Stromal cell of bone marrow (primary cell): Measurements from ENCODE around the gene TAF8.

Source experiments
- DNase-seq: peaks from one replicate; pipeline ENCODE4 v3.0.0-alpha.2; 2012; ENCODE audit warnings: low read depth

Gene TAF8

GRCh38 chr6:42059743-42060142, 9.4 kb downstream of the TAF8 start:
- no peak for DNase-seq

- no peak for DNase-seq
These were observed 15.9 kb downstream of the TAF8 start for GRCh38 chr6:42066156-42066675.

- DNase-seq: no peak
These were observed 17.8 kb downstream of the TAF8 start for GRCh38 chr6:42068173-42068572.

- DNase-seq: no peak
These were observed 18.7 kb downstream of the TAF8 start for GRCh38 chr6:42068872-42069522.

- DNase-seq: no peak
These were observed 21.7 kb downstream of the TAF8 start for GRCh38 chr6:42071881-42072583.

GRCh38 chr6:42073287-42073686, 23.0 kb downstream of the TAF8 start:
- DNase-seq: no peak

- peak; percentile 41 for DNase-seq
These were observed 25.0 kb downstream of the TAF8 start for GRCh38 chr6:42075159-42075838.

GRCh38 chr6:42078386-42078785, 28.1 kb downstream of the TAF8 start:
- DNase-seq: no peak

- no peak for DNase-seq
These were observed 29.7 kb downstream of the TAF8 start for GRCh38 chr6:42079941-42080464.

- no peak for DNase-seq
These were observed 33.2 kb downstream of the TAF8 start for GRCh38 chr6:42083530-42083929.

GRCh38 chr6:42084889-42085288, 34.6 kb downstream of the TAF8 start:
- no peak for DNase-seq

- no peak for DNase-seq
These were observed 36.0 kb downstream of the TAF8 start for GRCh38 chr6:42086046-42087035.

- DNase-seq: no peak
These were observed 37.8 kb downstream of the TAF8 start for GRCh38 chr6:42088101-42088591.

GRCh38 chr6:42090819-42091717, 40.7 kb downstream of the TAF8 start:
- no peak for DNase-seq

GRCh38 chr6:42091718-42092023, 41.3 kb downstream of the TAF8 start:
- DNase-seq: no peak

GRCh38 chr6:42093582-42094329, 43.4 kb downstream of the TAF8 start:
- DNase-seq: no peak

- no peak for DNase-seq
These were observed 44.8 kb downstream of the TAF8 start for GRCh38 chr6:42095094-42095493.

GRCh38 chr6:42095776-42096541, 45.6 kb downstream of the TAF8 start:
- no peak for DNase-seq
